Heart left ventricle (tissue), 13 donors: ENCODE data around the gene SEMA4G.

Experiments used
- CTCF ChIP-seq, 12 donors: fragments of 200-600 bp; sonication (generic) in 4 of 12; IDR thresholded peaks; one replicate each; pipeline versions ENCODE4 v1.5.0 to v1.8.0; 2018 to 2022; ENCODE audit warnings: antibody characterized with exemption in 12 of 12, mild to moderate bottlenecking in 5 of 12
- POLR2A ChIP-seq, 2 donors: fragments of 450-650 bp; IDR thresholded peaks; one replicate each; pipeline ENCODE4 v1.6.1; 2017; ENCODE audit warnings: antibody characterized with exemption in 2 of 2, mild to moderate bottlenecking in 2 of 2, moderate library complexity in 2 of 2
- donor health status: ischemic (EF 13 %, LVEDD 7.1; RV severe dilation, severe dysfunction).
- donor health status: DM: no; HTN: yes; CAD: no.
- donor health status: DM: no; HTN: no; CAD: no.
- donor health status: ischemic (EF 25% LVEDD 6.9; RV normal size, moderate dysfunction).
- donor health status: ischemic (EF 25% LVEDD 5.7; RV mildly dilated, moderate dysfunction).
- donor health status: ischemic (EF 35%, LVEDD 5.7; RV mildly dilated, moderate dysfunction).
- donor health status: nonischemic (EF 11% LVEDD 7.7; RV severe dilation, severe dysfunction).
- donor health status: DM: yes; HTN: yes; CAD: no.
- donor health status: PGD.
- donor health status: ischemic (EF 29% LVEDD 5.4; RV normal size, mild dysfunction).
- donor health status: nonischemic (EF 23%, LVEDD 6.1; RV moderate dilation, normal function).

GRCh38 chr10:100979791-100980272 is 10.5 kb downstream of the SEMA4G start:
- TF ChIP-seq CTCF (IDR thresholded peaks at IDR 0.05) (no peak), POLR2A (IDR thresholded peaks at IDR 0.05) (no peak)
